Measurements from ENCODE around the gene IQCE.

Gene IQCE

GRCh38 chr7:2613931-2614600 lies 55.3 kb downstream of the IQCE start:
- Histone ChIP-seq H3K4me3 (ENCODE audit: extremely low read depth, insufficient read depth, low read length, poor library complexity, severe bottlenecking) (no peak overlapping the region), H3K9me3 (ENCODE audit: control insufficient read depth, low read length) (no peaks in the 10 kb centered on the region), H3K27ac (ENCODE audit: low read depth, low read length, severe bottlenecking) (no peak overlapping the region), H3K4me1 (ENCODE audit: control insufficient read depth, insufficient read depth, low read length, poor library complexity, severe bottlenecking) (peaks cover 25% of the 10 kb centered on the region), H3K36me3 (ENCODE audit: control insufficient read depth, insufficient read depth, low read length) (no peaks in the 10 kb centered on the region)
- WGBS, 2 experiments (ENCODE audit: insufficient coverage in 2 of 2), result 90 to 92% methylated on average over 20 of the region's 22 CpGs

- Histone ChIP-seq H3K4me3 (ENCODE audit: extremely low read depth, insufficient read depth, low read length, poor library complexity, severe bottlenecking) (no peak overlapping the region), H3K9me3 (ENCODE audit: control insufficient read depth, low read length) (no peaks in the 10 kb centered on the region), H3K4me1 (ENCODE audit: control insufficient read depth, insufficient read depth, low read length, poor library complexity, severe bottlenecking) (peaks cover 25% of the 10 kb centered on the region), H3K36me3 (ENCODE audit: control insufficient read depth, insufficient read depth, low read length) (no peaks in the 10 kb centered on the region), H3K27ac (ENCODE audit: low read depth, low read length, severe bottlenecking) (no peak overlapping the region)
- WGBS, 2 experiments (ENCODE audit: insufficient coverage in 2 of 2), result 94 to 97% methylated on average over 14 to 20 of the region's 22 CpGs
These were observed 56.0 kb downstream of the IQCE start for GRCh38 chr7:2614631-2615330.

DNA sequence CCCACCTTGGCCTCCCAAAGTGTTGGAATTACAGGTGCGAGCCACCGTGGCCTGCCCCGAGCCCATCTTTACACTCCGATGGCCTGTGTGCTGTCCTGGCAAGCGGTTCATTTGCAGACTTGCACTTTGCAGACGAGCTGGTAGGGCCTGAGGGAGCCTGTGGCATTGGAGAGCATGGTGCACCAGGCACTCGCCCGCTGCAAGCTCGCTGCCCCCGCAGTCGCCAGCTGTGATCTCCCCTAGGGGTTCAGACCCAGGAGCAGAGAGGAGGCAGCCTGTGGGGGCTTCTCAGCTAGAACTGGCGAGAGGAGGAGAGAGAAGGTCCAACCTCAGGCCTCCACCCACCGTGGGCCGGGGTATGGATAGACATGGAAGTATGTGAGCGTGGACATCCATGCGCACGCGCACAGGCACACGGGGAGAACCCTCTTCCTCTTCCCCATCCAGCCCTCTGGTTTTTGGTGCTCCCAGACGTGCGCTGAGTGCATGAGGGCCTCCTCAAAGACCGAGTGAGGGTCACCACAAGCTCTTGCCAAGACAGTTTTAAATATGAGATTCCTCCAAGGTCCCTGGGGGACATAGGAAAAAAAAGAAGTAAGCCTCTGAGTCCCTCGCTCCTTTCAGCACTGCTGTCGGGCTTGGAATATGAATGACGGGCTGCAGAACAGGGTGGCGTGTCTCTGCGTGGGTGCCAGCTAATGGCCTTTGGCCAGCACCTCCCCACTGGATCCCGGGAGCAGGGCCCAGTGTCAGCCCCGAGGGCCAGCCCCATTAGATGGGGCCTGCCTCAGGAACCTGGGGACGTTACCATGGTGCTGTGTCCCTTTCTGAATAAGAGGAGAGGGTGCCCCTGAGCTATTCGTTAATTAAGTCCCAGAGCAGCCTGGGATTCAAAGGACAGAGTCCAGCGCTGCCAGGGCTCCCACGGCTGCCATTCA lies 57.9 kb downstream of the IQCE start:
- H3K4me3 ChIP-seq (ENCODE audit: extremely low read depth, insufficient read depth, low read length, poor library complexity, severe bottlenecking), result no peak overlapping the region
- no peaks in the 10 kb centered on the region for H3K9me3 ChIP-seq (ENCODE audit: control insufficient read depth, low read length)
- WGBS, 2 experiments (ENCODE audit: insufficient coverage in 2 of 2), result 81 to 94% methylated on average over 22 to 28 of the region's 33 CpGs
- H3K36me3 ChIP-seq (ENCODE audit: control insufficient read depth, insufficient read depth, low read length), result no peaks in the 10 kb centered on the region
- H3K4me1 ChIP-seq (ENCODE audit: control insufficient read depth, insufficient read depth, low read length, poor library complexity, severe bottlenecking), result peaks cover 29% of the 10 kb centered on the region
- no peak overlapping the region for H3K27ac ChIP-seq (ENCODE audit: low read depth, low read length, severe bottlenecking)

DNA sequence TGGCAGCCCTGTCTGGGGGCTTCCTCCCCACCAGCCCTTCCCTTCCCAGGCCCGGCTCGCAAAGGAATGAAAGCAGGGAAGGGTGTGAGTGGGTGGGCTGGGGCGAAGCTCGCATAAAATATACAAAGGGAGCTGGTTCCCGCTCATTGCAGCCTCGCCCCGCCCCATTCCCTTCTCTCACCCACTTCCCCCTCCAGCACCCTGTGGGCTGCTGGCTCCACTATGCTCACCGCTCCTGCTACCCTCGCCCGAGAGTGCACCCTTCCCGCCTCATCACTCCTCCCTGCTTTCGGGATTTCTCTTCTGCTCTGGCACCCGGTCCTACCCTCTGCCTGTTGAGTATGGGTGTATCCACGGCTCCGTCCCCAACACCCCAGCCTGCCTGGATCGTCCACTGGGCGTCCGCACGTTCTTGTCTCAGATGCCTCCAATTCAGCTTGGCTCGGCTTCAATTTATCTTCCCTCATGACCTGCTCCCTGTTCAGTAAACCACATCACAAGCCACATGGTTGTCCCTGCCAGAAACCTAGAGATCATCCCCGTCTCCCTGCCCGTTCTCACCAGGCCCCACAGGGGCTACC lies 58.6 kb downstream of the IQCE start:
- H3K4me1 ChIP-seq (ENCODE audit: control insufficient read depth, insufficient read depth, low read length, poor library complexity, severe bottlenecking), result peaks cover 31% of the 10 kb centered on the region
- WGBS, 2 experiments (ENCODE audit: insufficient coverage in 2 of 2), result 74 to 82% methylated on average over 13 to 17 of the region's 22 CpGs
- H3K4me3 ChIP-seq (ENCODE audit: extremely low read depth, insufficient read depth, low read length, poor library complexity, severe bottlenecking), result no peak overlapping the region
- H3K36me3 ChIP-seq (ENCODE audit: control insufficient read depth, insufficient read depth, low read length), result no peaks in the 10 kb centered on the region
- no peaks in the 10 kb centered on the region for H3K9me3 ChIP-seq (ENCODE audit: control insufficient read depth, low read length)
- peak overlapping the region; percentile 36 for H3K27ac ChIP-seq (ENCODE audit: low read depth, low read length, severe bottlenecking)

DNA sequence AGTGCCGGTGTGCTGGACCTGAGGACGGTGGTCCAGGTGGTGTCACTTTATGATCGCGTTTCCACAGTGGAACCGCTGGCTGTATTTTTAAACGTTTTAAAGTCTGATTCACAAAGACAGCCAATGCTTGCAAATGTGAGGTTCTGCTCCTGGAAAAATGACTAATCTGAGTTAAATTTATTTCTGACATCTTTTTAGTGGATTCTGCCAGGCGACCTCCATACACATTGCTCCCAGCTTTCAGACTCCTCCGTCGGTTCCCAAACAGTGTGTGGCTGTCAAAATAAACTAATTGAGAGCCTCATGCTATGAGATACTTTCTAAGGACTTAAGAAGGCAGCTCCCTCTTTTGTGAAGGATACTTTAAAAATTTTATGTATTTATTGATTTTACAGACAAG lies 60.3 kb downstream of the IQCE start:
- Histone ChIP-seq H3K36me3 (ENCODE audit: control insufficient read depth, insufficient read depth, low read length) (no peaks in the 10 kb centered on the region), H3K27ac (ENCODE audit: low read depth, low read length, severe bottlenecking) (no peak overlapping the region), H3K4me1 (ENCODE audit: control insufficient read depth, insufficient read depth, low read length, poor library complexity, severe bottlenecking) (peaks cover 31% of the 10 kb centered on the region), H3K4me3 (ENCODE audit: extremely low read depth, insufficient read depth, low read length, poor library complexity, severe bottlenecking) (no peak overlapping the region), H3K9me3 (ENCODE audit: control insufficient read depth, low read length) (no peaks in the 10 kb centered on the region)
- 94 to 95% methylated on average over 6 to 8 of the region's 9 CpGs for WGBS, 2 experiments (ENCODE audit: insufficient coverage in 2 of 2)

DNA sequence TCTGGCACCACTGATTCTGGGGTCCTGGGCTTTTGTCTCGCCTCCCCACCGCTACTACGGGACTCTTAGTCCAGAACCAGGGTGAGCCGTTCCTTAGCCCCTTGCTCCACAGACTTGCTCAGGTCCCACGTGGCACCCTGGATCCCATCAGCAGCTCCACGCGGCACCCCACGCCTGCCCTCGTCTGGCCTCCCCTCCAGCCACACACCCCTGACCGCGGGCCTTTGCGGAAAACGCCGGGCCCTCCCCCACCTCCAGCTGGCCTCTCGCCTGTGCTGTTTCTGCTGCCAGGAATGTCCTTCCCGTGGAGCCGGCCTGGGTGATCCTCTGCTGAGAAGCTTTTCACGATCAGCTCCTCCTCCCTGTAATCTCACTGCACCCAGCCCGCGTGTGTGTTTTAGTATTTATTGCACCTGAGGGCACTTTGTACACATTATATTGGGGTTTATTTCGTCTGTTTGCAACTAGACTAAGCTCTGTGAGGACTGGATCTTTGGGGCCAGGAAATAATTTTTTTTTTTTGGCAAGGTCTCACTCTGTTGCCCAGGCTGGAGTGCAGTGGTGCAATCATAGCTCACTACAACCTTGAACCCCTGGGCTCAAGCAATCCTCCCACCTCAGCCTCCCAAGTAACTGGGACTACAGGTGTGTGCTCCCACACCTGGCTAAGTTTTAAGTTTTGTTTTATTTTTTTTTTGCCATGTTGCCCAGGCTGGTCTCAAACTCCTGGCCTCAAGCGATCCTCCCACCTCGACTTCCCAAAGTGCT lies 62.5 kb downstream of the IQCE start:
- H3K36me3 ChIP-seq (ENCODE audit: control insufficient read depth, insufficient read depth, low read length), result no peaks in the 10 kb centered on the region
- peaks cover 31% of the 10 kb centered on the region for H3K4me1 ChIP-seq (ENCODE audit: control insufficient read depth, insufficient read depth, low read length, poor library complexity, severe bottlenecking)
- H3K9me3 ChIP-seq (ENCODE audit: control insufficient read depth, low read length), result no peaks in the 10 kb centered on the region
- no peak overlapping the region for H3K4me3 ChIP-seq (ENCODE audit: extremely low read depth, insufficient read depth, low read length, poor library complexity, severe bottlenecking)
- H3K27ac ChIP-seq (ENCODE audit: low read depth, low read length, severe bottlenecking), result peak overlapping the region; percentile 66
- WGBS, 2 experiments (ENCODE audit: insufficient coverage in 2 of 2), result 42 to 49% methylated on average over 18 to 19 of the region's 23 CpGs

GRCh38 chr7:2621948-2622640 lies 63.3 kb downstream of the IQCE start:
- Histone ChIP-seq H3K4me3 (ENCODE audit: extremely low read depth, insufficient read depth, low read length, poor library complexity, severe bottlenecking) (no peak overlapping the region), H3K36me3 (ENCODE audit: control insufficient read depth, insufficient read depth, low read length) (no peaks in the 10 kb centered on the region), H3K27ac (ENCODE audit: low read depth, low read length, severe bottlenecking) (peak overlapping the region; percentile 66), H3K9me3 (ENCODE audit: control insufficient read depth, low read length) (no peaks in the 10 kb centered on the region), H3K4me1 (ENCODE audit: control insufficient read depth, insufficient read depth, low read length, poor library complexity, severe bottlenecking) (peaks cover 28% of the 10 kb centered on the region)
- 36 to 49% methylated on average over 10 to 11 of the region's 12 CpGs for WGBS, 2 experiments (ENCODE audit: insufficient coverage in 2 of 2)

GRCh38 chr7:2622869-2623697 lies 64.3 kb downstream of the IQCE start:
- no peak overlapping the region for H3K27ac ChIP-seq (ENCODE audit: low read depth, low read length, severe bottlenecking)
- 87 to 88% methylated on average over 12 of the region's 19 CpGs for WGBS, 2 experiments (ENCODE audit: insufficient coverage in 2 of 2)
- H3K4me1 ChIP-seq (ENCODE audit: control insufficient read depth, insufficient read depth, low read length, poor library complexity, severe bottlenecking), result peaks cover 23% of the 10 kb centered on the region

GRCh38 chr7:2623698-2624014 lies 64.9 kb downstream of the IQCE start:
- Histone ChIP-seq H3K4me1 (ENCODE audit: control insufficient read depth, insufficient read depth, low read length, poor library complexity, severe bottlenecking) (peaks cover 23% of the 10 kb centered on the region), H3K27ac (ENCODE audit: low read depth, low read length, severe bottlenecking) (no peak overlapping the region)

More at GRCh38 chr7:2622869-2623697, 64.3 kb downstream of the IQCE start:
- no peaks in the 10 kb centered on the region for H3K9me3 ChIP-seq (ENCODE audit: control insufficient read depth, low read length)
- no peak overlapping the region for H3K4me3 ChIP-seq (ENCODE audit: extremely low read depth, insufficient read depth, low read length, poor library complexity, severe bottlenecking)
- H3K36me3 ChIP-seq (ENCODE audit: control insufficient read depth, insufficient read depth, low read length), result no peaks in the 10 kb centered on the region

More at GRCh38 chr7:2623698-2624014, 64.9 kb downstream of the IQCE start:
- Histone ChIP-seq H3K9me3 (ENCODE audit: control insufficient read depth, low read length) (no peaks in the 10 kb centered on the region), H3K4me3 (ENCODE audit: extremely low read depth, insufficient read depth, low read length, poor library complexity, severe bottlenecking) (no peak overlapping the region), H3K36me3 (ENCODE audit: control insufficient read depth, insufficient read depth, low read length) (no peaks in the 10 kb centered on the region)
- 93 to 100% methylated on average over 6 to 8 of the region's 10 CpGs for WGBS, 2 experiments (ENCODE audit: insufficient coverage in 2 of 2)

All from mesodermal cell (in vitro differentiated cells).